HK-2 (cell line): ENCODE data around the gene TOP2A.
A peak's percentile ranks its signal among the peaks of the same experiment; 100 is the strongest.

ENCODE experiments used
- DNase-seq: peaks from one replicate; pipeline ENCODE4 v3.0.0-alpha.2; 2018; ENCODE audit not compliant: unreplicated experiment

The TOP2A gene

GRCh38 chr17:40347319-40348135, 70.2 kb downstream of the TOP2A start:
- no peak for DNase-seq

- no peak for DNase-seq
These were observed 70.9 kb downstream of the TOP2A start for GRCh38 chr17:40346765-40347158.

GRCh38 chr17:40345994-40346764, 71.5 kb downstream of the TOP2A start:
- no peak for DNase-seq

GRCh38 chr17:40345161-40345993, 72.3 kb downstream of the TOP2A start:
- DNase-seq = peak; percentile 45

- no peak for DNase-seq
These were observed 73.1 kb downstream of the TOP2A start for GRCh38 chr17:40344421-40345160.

GRCh38 chr17:40343219-40344119, 74.2 kb downstream of the TOP2A start:
- DNase-seq = no peak

- no peak for DNase-seq
These were observed 75.0 kb downstream of the TOP2A start for GRCh38 chr17:40342504-40343218.

GRCh38 chr17:40341808-40342503, 75.7 kb downstream of the TOP2A start:
- DNase-seq = peak; percentile 62

- DNase-seq = peak; percentile 84
These were observed 76.6 kb downstream of the TOP2A start for GRCh38 chr17:40340880-40341807.

- DNase-seq = no peak
These were observed 77.4 kb downstream of the TOP2A start for GRCh38 chr17:40340327-40340726.

GRCh38 chr17:40338941-40339649, 78.6 kb downstream of the TOP2A start:
- no peak for DNase-seq
